Measurements from ENCODE around the gene TP73. TPM values are rescaled to one million over a fixed set of nuclear protein-coding genes. Genes with fewer than 3 reads are reported as not detected.
A peak's percentile ranks its signal among the peaks of the same experiment; 100 is the strongest.

Gene TP73
- total and polyA plus RNA-seq, 8 donors: 1.6 to 2.7 (median 2.0) TPM

DNA sequence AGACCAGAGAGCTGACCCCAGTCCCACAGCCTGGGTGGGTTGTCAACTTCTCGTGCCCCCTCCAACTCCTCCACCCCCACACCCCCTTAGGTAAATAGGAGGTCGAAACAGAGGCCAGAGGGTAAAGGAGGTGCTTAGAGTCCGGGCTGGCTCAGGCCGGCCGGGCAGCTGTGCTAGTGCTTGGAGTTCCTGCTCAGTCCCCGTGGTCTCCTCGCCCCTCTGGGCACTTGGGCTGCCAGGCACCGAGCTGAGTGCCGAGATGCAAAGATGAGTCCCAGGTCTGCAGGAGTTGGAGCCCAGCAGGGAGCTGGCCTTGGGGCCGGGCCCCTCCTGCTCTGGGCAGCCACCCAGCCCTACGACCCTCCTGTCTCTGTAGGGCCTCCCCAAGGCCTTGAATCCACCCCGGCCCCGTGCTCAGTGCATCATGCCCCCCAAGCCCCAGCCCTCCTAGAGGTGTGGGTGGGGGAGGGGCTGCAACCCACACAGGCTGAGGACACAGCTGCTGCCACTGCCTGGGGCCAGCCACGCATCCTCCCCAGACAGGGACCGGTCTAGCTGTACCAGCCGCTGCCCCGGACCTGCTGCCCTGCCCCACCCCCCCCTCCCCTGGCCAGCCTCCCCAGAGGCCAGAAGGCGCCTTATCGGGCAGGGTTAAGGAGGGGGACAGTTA, 122.1 kb downstream of the TP73 start:
- Histone ChIP-seq H3K27ac (no peak overlapping the region), H3K27me3 (peaks cover 0 to 35% of the 10 kb centered on the region in 2 donors), H3K36me3 (peaks cover 0 to 17% of the 10 kb centered on the region in 2 donors), H3K9me3 (no peaks in the 10 kb centered on the region), H3K4me3 (no peak overlapping the region), H3K4me1 (peaks cover 4 to 34% of the 10 kb centered on the region in 2 donors)
- intact Hi-C loops (cut with DNase I): no loop called here
- ATAC-seq: no peak
- TF ChIP-seq, protein P1, sequence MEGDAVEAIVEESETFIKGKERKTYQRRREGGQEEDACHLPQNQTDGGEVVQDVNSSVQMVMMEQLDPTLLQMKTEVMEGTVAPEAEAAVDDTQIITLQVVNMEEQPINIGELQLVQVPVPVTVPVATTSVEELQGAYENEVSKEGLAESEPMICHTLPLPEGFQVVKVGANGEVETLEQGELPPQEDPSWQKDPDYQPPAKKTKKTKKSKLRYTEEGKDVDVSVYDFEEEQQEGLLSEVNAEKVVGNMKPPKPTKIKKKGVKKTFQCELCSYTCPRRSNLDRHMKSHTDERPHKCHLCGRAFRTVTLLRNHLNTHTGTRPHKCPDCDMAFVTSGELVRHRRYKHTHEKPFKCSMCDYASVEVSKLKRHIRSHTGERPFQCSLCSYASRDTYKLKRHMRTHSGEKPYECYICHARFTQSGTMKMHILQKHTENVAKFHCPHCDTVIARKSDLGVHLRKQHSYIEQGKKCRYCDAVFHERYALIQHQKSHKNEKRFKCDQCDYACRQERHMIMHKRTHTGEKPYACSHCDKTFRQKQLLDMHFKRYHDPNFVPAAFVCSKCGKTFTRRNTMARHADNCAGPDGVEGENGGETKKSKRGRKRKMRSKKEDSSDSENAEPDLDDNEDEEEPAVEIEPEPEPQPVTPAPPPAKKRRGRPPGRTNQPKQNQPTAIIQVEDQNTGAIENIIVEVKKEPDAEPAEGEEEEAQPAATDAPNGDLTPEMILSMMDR (IDR thresholded peaks at IDR 0.05): no peak
- DNase-seq: peak in 1 of 4 donors; percentile 67

DNA sequence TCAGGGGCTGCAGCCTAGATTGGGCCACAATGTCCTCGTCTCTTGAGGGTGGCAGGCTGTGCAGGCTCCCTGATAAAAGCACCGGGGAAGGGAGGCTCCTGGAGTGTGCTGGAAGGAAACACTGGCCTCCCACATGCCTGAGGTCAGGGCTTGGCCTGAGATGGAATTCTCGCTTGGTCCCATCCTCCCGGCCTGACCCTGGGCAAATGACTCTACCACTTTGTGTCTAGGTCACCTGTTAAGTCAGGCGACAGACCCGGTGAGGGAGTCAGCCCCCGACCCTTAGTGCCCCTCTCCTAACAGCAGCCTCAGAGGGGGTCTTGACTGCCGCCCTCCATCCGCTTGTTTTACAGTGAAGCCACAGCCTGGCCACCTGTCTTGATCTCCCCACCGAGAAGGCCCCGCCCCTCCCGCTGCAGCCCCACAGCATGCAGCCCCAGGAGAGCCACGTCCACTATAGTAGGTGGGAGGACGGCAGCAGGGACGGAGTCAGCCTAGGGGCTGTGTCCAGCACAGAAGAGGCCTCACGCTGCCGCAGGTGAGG, 122.7 kb downstream of the TP73 start:
- H3K9me3 ChIP-seq: no peaks in the 10 kb centered on the region
- peaks cover 0 to 35% of the 10 kb centered on the region in 2 donors for H3K27me3 ChIP-seq
- peaks cover 4 to 34% of the 10 kb centered on the region in 2 donors for H3K4me1 ChIP-seq
- no peak overlapping the region for H3K4me3 ChIP-seq
- TF ChIP-seq, protein P1 (IDR thresholded peaks at IDR 0.05): no peak
- ATAC-seq: no peak
- no peak overlapping the region for H3K27ac ChIP-seq
- intact Hi-C loops (cut with DNase I): no loop called here
- no peak for DNase-seq
- peaks cover 0 to 23% of the 10 kb centered on the region in 2 donors for H3K36me3 ChIP-seq

DNA sequence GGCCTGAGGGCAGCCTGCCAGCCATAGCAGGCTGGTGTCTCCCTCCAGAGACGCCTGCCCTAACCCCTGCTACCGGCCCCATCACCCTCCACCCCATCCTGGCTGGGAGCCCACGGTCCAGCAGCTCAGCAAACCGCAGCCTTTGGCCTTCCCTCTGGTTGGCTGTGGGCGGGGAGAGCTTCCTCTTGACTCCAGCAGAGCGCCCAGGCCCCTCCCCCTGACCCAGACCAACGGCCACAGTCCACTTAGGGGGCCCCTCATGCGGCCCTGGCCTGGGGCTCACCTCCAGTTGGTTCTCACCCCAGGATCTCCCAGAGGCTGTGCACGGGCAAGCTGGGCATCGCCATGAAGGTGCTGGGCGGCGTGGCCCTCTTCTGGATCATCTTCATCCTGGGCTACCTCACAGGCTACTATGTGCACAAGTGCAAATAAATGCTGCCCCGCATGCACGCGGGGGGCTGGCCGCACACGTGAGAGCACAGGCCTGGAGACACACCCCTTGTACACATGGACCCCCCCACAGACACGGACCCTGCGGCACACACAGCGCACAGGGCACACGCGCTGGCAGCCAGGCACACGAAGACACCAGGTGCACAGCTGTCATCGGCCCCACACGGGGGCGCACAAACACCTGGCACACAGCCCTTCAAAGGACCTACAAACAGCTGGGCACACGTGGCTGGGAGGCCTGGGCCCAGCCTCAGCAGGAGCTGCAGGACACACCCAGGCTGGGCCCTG, 123.3 kb downstream of the TP73 start:
- DNase-seq (peak in 3 of 4 donors; percentile 42 to 85 (median 59)), ATAC-seq (peak; percentile 12)
- Histone ChIP-seq H3K27ac (no peak overlapping the region), H3K27me3 (peaks cover 0 to 30% of the 10 kb centered on the region in 2 donors), H3K4me3 (no peak overlapping the region), H3K4me1 (peaks cover 4 to 34% of the 10 kb centered on the region in 2 donors), H3K36me3 (peaks cover 0 to 29% of the 10 kb centered on the region in 2 donors), H3K9me3 (no peaks in the 10 kb centered on the region)
- TF ChIP-seq, protein P1 (IDR thresholded peaks at IDR 0.05): no peak
- intact Hi-C loops (cut with DNase I): no loop called here

DNA sequence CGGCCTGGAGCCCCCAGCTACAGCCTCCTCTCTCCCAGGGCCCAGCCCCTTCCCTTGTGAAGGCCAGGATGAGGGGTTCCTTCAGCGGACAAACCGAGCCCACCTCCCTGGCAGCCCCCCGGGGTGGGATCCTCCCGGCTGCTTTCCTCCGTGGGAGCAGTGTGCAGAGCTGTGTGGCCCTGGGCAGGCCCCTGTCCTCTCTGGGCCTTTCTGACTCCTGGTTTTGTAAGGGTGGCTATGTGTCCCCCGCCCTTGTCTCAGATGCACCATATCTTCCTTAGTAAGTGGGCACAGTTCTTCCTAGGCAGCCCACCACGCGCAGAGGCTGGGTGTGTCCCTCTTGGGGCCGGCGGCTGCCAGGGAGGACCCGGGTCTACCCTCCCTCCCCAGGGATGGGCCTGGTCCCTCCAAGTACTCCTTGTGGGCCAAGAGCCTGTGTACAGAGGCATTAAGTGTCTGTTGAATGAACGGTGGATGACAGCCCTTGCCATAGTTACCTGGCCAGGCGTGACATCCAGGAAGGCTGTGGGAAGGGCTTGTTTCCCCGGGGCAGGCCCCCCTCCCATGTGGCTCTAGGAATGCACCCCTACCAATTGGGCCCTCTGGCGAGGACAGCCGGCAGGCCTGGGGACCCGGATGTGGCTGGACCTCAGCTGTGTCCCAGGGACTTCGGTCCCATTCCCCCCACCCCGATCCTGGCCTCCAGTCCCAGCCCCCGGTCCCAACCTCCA, 124.1 kb downstream of the TP73 start:
- intact Hi-C loops (cut with DNase I): no loop called here
- H3K4me3 ChIP-seq: no peak overlapping the region
- no peaks in the 10 kb centered on the region for H3K9me3 ChIP-seq
- no peak overlapping the region for H3K27ac ChIP-seq
- peak in 2 of 4 donors; percentile 26 to 74 for DNase-seq
- peaks cover 4 to 32% of the 10 kb centered on the region in 2 donors for H3K4me1 ChIP-seq
- H3K27me3 ChIP-seq: peaks cover 0 to 23% of the 10 kb centered on the region in 2 donors
- TF ChIP-seq, protein P1 (IDR thresholded peaks at IDR 0.05): no peak
- ATAC-seq: peak; percentile 4
- H3K36me3 ChIP-seq: peaks cover 0 to 36% of the 10 kb centered on the region in 2 donors
